Hepatocyte (in vitro differentiated cells): ENCODE data around the gene SETD1A.

Experiments
- CTCF ChIP-seq: fragments of 200-600 bp; sonication (generic); IDR thresholded peaks from 2 replicates; pipeline ENCODE4 v1.5.1; 2016; ENCODE audit warnings: antibody characterized with exemption, mild to moderate bottlenecking; ENCODE audit not compliant: poor library complexity
- EZH2 ChIP-seq: fragments of 200-600 bp; sonication (generic); IDR thresholded peaks from 2 replicates; pipeline ENCODE4 v1.6.1; 2016; ENCODE audit warnings: antibody characterized with exemption, mild to moderate bottlenecking, borderline replicate concordance
- EZH2phosphoT487 ChIP-seq: fragments of 200-600 bp; sonication (generic); IDR thresholded peaks from one replicate; pipeline ENCODE4 v1.6.1; 2018; ENCODE audit warnings: antibody characterized with exemption, mild to moderate bottlenecking, low read depth, moderate library complexity; ENCODE audit not compliant: unreplicated experiment, severe bottlenecking

GRCh38 chr16:30983289-30983889 is 25.8 kb downstream of the SETD1A start:
- TF ChIP-seq CTCF (no peak), EZH2 (no peak), EZH2phosphoT487 (no peak)
